Breast epithelium (tissue), 3 donors: ENCODE results near the gene NR3C2.

Source experiments
- POLR2A ChIP-seq: fragments of 450-650 bp; IDR thresholded peaks from one replicate; pipeline ENCODE4 v1.6.1; 2016; ENCODE audit warnings: antibody characterized with exemption, mild to moderate bottlenecking, moderate library complexity
- POLR2AphosphoS5 ChIP-seq, 3 donors: sonication (generic); formaldehyde crosslinking; IDR thresholded peaks; one replicate each; pipeline ENCODE4 v1.6.1; 2017; ENCODE audit warnings: antibody characterized with exemption in 3 of 3
- TF ChIP-seq, protein P1 (sequence below), 3 donors: fragments of 450-650 bp; IDR thresholded peaks; one replicate each; pipeline ENCODE4 v1.5.1; 2016 to 2017; ENCODE audit warnings: antibody characterized with exemption in 3 of 3, mild to moderate bottlenecking in 3 of 3, moderate library complexity in 3 of 3

GRCh38 chr4:148090503-148091476 lies 351.4 kb downstream of the NR3C2 start:
- TF ChIP-seq, protein P1, sequence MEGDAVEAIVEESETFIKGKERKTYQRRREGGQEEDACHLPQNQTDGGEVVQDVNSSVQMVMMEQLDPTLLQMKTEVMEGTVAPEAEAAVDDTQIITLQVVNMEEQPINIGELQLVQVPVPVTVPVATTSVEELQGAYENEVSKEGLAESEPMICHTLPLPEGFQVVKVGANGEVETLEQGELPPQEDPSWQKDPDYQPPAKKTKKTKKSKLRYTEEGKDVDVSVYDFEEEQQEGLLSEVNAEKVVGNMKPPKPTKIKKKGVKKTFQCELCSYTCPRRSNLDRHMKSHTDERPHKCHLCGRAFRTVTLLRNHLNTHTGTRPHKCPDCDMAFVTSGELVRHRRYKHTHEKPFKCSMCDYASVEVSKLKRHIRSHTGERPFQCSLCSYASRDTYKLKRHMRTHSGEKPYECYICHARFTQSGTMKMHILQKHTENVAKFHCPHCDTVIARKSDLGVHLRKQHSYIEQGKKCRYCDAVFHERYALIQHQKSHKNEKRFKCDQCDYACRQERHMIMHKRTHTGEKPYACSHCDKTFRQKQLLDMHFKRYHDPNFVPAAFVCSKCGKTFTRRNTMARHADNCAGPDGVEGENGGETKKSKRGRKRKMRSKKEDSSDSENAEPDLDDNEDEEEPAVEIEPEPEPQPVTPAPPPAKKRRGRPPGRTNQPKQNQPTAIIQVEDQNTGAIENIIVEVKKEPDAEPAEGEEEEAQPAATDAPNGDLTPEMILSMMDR (IDR thresholded peaks at IDR 0.05), result no peak
- TF ChIP-seq POLR2A (no peak), POLR2AphosphoS5 (IDR thresholded peaks at IDR 0.05) (no peak)
